K562 (cell line): ENCODE data around the gene ZNF366.

ENCODE experiments used
- CHCHD3 ChIP-seq: fragments of 250-450 bp; sonication (Bioruptor Pico); IDR thresholded peaks from 2 replicates; pipeline ENCODE4 v2.1.2; 2022; ENCODE audit warnings: mild to moderate bottlenecking
- EWSR1 ChIP-seq: fragments of 450-650 bp; IDR thresholded peaks from 2 replicates; pipeline ENCODE4 v1.6.1; 2018; ENCODE audit warnings: borderline replicate concordance, mild to moderate bottlenecking, low read depth, moderate library complexity; ENCODE audit not compliant: partially characterized antibody
- GATA2 ChIP-seq: sonication (generic); formaldehyde crosslinking; IDR thresholded peaks from 2 replicates; pipeline ENCODE4 v1.4.0; 2020; ENCODE audit warnings: mild to moderate bottlenecking, missing genetic modification reagents
- HDAC6 ChIP-seq: IDR thresholded peaks from 2 replicates; pipeline ENCODE4 v1.6.1; 2012; ENCODE audit warnings: low read depth, mild to moderate bottlenecking, control low read depth, inconsistent platforms, low read length, moderate library complexity
- HEY1 ChIP-seq: fragments of 250-450 bp; sonication (Bioruptor Pico); IDR thresholded peaks from 2 replicates; pipeline ENCODE4 v1.5.0; 2020; ENCODE audit warnings: mild to moderate bottlenecking, moderate library complexity, borderline replicate concordance
- HIVEP1 ChIP-seq: fragments of 250-450 bp; sonication (Bioruptor Pico); IDR thresholded peaks from 2 replicates; pipeline ENCODE4 v1.4.0; 2020; ENCODE audit warnings: mild to moderate bottlenecking
- POLR2A ChIP-seq: fragments of 450-650 bp; conservative IDR thresholded peaks from 2 replicates; pipeline ENCODE4 v1.6.1; 2016
- TFAP4 ChIP-seq: sonication (generic); formaldehyde crosslinking; IDR thresholded peaks from 2 replicates; pipeline ENCODE4 v1.8.0; 2022; ENCODE audit warnings: missing genetic modification reagents, mild to moderate bottlenecking, moderate library complexity, borderline replicate concordance
- ZBTB8A ChIP-seq: fragments of 450-650 bp; IDR thresholded peaks from 2 replicates; pipeline ENCODE4 v1.6.1; 2018; ENCODE audit warnings: mild to moderate bottlenecking, moderate library complexity; ENCODE audit not compliant: partially characterized antibody
- ZC3H4 ChIP-seq: sonication (generic); formaldehyde crosslinking; IDR thresholded peaks from 2 replicates; pipeline ENCODE4 v1.9.0; 2021; ENCODE audit warnings: missing genetic modification reagents, borderline replicate concordance
- TF ChIP-seq, protein P1 (sequence below), 3 experiments: IDR thresholded peaks in 2 of 3; conservative IDR thresholded peaks in 1 of 3; 2 replicates each; pipeline ENCODE4 v1.5.1; 2011 to 2012; ENCODE audit warnings: low read length in 3 of 3, mild to moderate bottlenecking in 3 of 3, control low read depth in 2 of 3, improper control_type of control experiment in 1 of 3, inconsistent platforms in 1 of 3, low read depth in 1 of 3, mixed read lengths in 1 of 3, moderate library complexity in 1 of 3; ENCODE audit not compliant: insufficient read depth in 2 of 3
- TF ChIP-seq, protein P2 (sequence below): fragments of 250-450 bp; sonication (Bioruptor Pico); IDR thresholded peaks from 2 replicates; pipeline ENCODE4 v1.5.1; 2021; ENCODE audit warnings: mild to moderate bottlenecking

DNA sequence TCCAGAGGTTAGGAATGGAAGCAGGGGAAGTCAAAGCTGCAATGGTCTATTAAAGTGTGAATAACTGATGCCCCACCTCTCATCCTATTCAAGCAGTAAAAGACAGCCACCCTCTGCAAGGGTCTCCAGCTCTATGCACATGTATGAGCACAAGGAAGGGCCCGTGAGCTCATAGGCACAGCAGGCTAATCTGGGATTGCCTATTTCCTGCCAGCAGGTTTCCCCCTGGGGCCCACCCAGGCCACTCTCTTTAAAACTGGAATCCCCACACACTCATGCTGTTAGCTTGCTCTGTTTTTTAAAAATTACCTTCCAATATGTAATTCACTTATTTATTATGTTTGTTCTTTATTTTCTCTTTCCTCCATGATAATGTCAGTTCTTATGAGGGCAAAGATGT, 48.7 kb upstream of the ZNF366 start:
- no peak for TF ChIP-seq POLR2A
- TF ChIP-seq HDAC6, result no peak
- TF ChIP-seq ZBTB8A, result no peak
- TF ChIP-seq, protein P1, sequence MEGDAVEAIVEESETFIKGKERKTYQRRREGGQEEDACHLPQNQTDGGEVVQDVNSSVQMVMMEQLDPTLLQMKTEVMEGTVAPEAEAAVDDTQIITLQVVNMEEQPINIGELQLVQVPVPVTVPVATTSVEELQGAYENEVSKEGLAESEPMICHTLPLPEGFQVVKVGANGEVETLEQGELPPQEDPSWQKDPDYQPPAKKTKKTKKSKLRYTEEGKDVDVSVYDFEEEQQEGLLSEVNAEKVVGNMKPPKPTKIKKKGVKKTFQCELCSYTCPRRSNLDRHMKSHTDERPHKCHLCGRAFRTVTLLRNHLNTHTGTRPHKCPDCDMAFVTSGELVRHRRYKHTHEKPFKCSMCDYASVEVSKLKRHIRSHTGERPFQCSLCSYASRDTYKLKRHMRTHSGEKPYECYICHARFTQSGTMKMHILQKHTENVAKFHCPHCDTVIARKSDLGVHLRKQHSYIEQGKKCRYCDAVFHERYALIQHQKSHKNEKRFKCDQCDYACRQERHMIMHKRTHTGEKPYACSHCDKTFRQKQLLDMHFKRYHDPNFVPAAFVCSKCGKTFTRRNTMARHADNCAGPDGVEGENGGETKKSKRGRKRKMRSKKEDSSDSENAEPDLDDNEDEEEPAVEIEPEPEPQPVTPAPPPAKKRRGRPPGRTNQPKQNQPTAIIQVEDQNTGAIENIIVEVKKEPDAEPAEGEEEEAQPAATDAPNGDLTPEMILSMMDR (IDR thresholded peaks at IDR 0.05 in 2 of 3, conservative IDR thresholded peaks at IDR 0.05 in 1 of 3; ENCODE audit: insufficient read depth in 2 of 3, low read depth in 1 of 3, low read length in 3 of 3), result no peak
- no peak for TF ChIP-seq EWSR1
- no peak for TF ChIP-seq HEY1 (CRISPR knock-in tag)
- TF ChIP-seq TFAP4, result no peak
- TF ChIP-seq ZC3H4 (CRISPR knock-in tag), result no peak
- TF ChIP-seq, protein P2, sequence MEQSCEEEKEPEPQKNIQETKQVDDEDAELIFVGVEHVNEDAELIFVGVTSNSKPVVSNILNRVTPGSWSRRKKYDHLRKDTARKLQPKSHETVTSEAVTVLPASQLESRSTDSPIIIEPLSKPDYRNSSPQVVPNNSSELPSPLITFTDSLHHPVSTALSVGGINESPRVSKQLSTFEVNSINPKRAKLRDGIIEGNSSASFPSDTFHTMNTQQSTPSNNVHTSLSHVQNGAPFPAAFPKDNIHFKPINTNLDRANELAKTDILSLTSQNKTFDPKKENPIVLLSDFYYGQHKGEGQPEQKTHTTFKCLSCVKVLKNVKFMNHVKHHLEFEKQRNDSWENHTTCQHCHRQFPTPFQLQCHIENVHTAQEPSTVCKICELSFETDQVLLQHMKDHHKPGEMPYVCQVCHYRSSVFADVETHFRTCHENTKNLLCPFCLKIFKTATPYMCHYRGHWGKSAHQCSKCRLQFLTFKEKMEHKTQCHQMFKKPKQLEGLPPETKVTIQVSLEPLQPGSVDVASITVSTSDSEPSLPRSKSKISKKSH (CRISPR knock-in tag), result no peak
- TF ChIP-seq HIVEP1, result no peak
- TF ChIP-seq GATA2 (CRISPR knock-in tag), result no peak
- TF ChIP-seq CHCHD3 (CRISPR knock-in tag), result no peak
